NOMO-1 (cell line): Measurements from ENCODE around the gene BCL6B.
"Not testable (repeated sequence)": the region's sequence is repeated elsewhere in the genome, so short reads cannot be mapped to it uniquely, and the experiment has no call there.

Experiments
- DNase-seq, 2 experiments: peaks; one replicate each; lab custom pipeline; 2025; ENCODE audit not compliant: unreplicated experiment in 2 of 2; lab: John Stamatoyannopoulos, UW

Gene BCL6B

GRCh38 chr17:7050583-7050982 is 27.7 kb downstream of the BCL6B start:
- not testable (repeated sequence) for DNase-seq

- no peak for DNase-seq
These were observed 33.5 kb downstream of the BCL6B start for GRCh38 chr17:7056386-7056785.

- no peak for DNase-seq
These were observed 36.1 kb downstream of the BCL6B start for GRCh38 chr17:7058831-7059447.

- DNase-seq, result no peak
These were observed 37.5 kb downstream of the BCL6B start for GRCh38 chr17:7060165-7060891.

- no peak for DNase-seq
These were observed 40.8 kb downstream of the BCL6B start for GRCh38 chr17:7063518-7064094.

- DNase-seq, result no peak
These were observed 41.4 kb downstream of the BCL6B start for GRCh38 chr17:7064261-7064660.

- no peak for DNase-seq
These were observed 44.3 kb downstream of the BCL6B start for GRCh38 chr17:7067198-7067597.

- DNase-seq, result no peak
These were observed 45.4 kb downstream of the BCL6B start for GRCh38 chr17:7068268-7068667.

- no peak for DNase-seq
These were observed 47.9 kb downstream of the BCL6B start for GRCh38 chr17:7070712-7071111.

- no peak for DNase-seq
These were observed 49.6 kb downstream of the BCL6B start for GRCh38 chr17:7072406-7072805.

GRCh38 chr17:7074931-7075330 is 52.1 kb downstream of the BCL6B start:
- DNase-seq, result no peak

GRCh38 chr17:7077911-7078546 is 55.2 kb downstream of the BCL6B start:
- DNase-seq, result no peak

GRCh38 chr17:7078711-7079110 is 55.9 kb downstream of the BCL6B start:
- no peak for DNase-seq
